GM12878 (cell line): Measurements from ENCODE around the gene DNAJC5. TPM values are rescaled to one million over a fixed set of nuclear protein-coding genes. Genes with fewer than 3 reads are reported as not detected.

Source experiments
- ATAC-seq: fragments of 200-7000 bp; cut with Tn5 transposase; 3 replicates; pipeline ENCODE4 v1.9.1; 2020; ENCODE audit warnings: mild to moderate bottlenecking, moderate library complexity
- BruUV-seq: library from RNA; stranded (reverse); fragments of 400-500 nt; replicated peaks from 2 replicates; lab custom pipeline; 2021; lab: Mats Ljungman, UMichigan
- CTCF ChIA-PET: fragments of 300-600 bp; sonication (Branson Sonifier 250); formaldehyde crosslinking; extraction: SDS; loops from one replicate; lab custom pipeline; 2021; ENCODE audit warnings: inconsistent platforms; lab: Yijun Ruan, JAX
- POLR2A ChIA-PET: fragments of 350-600 bp; formaldehyde crosslinking; extraction: SDS; loops from one replicate; lab custom pipeline; 2021; ENCODE audit warnings: inconsistent platforms; lab: Charles Lee
- RAD21 ChIA-PET: fragments of 300-600 bp; sonication (Branson Sonifier 250); formaldehyde crosslinking; loops from one replicate; lab custom pipeline; 2023; ENCODE audit warnings: antibody characterized with exemption; ENCODE audit not compliant: unreplicated experiment; lab: Charles Lee
- SMC1A ChIA-PET: fragments of 300-600 bp; sonication (Branson Sonifier 250); formaldehyde crosslinking; loops from one replicate; lab custom pipeline; 2023; ENCODE audit not compliant: unreplicated experiment, uncharacterized antibody; lab: Charles Lee
- DNase-seq: peaks from one replicate; pipeline ENCODE4 v3.0.0-alpha.2; 2011; ENCODE audit warnings: low read depth, low spot score
- FAIRE-seq: peaks from 3 replicates; lab custom pipeline; 2011; peaks lifted over from hg19 to GRCh38; lab: Jason Lieb, UNC
- H2AFZ ChIP-seq: 2 replicates; pipeline ENCODE4 v1.6.0; 2011; ENCODE audit warnings: low read depth, low read length, control low read depth; ENCODE audit not compliant: control insufficient read depth
- H3K27ac ChIP-seq: 2 replicates; pipeline ENCODE4 v1.5.1; 2011; ENCODE audit warnings: control low read depth; ENCODE audit not compliant: control insufficient read depth, insufficient read depth
- H3K27me3 ChIP-seq, 2 experiments: replicated peaks in 1 of 2; 2 replicates each; pipeline versions ENCODE4 v1.6.0 to v1.6.1; 2011; ENCODE audit warnings: low read length in 1 of 2; ENCODE audit not compliant: control insufficient read depth in 2 of 2, insufficient read depth in 2 of 2
- H3K36me3 ChIP-seq, 2 experiments: 2 replicates each; pipeline ENCODE4 v1.5.1; 2011; ENCODE audit warnings: low read length in 1 of 2; ENCODE audit not compliant: control insufficient read depth in 2 of 2, insufficient read depth in 2 of 2
- H3K4me1 ChIP-seq: 2 replicates; pipeline ENCODE4 v1.6.1; 2011; ENCODE audit warnings: mild to moderate bottlenecking, low read length, moderate library complexity, mixed read lengths; ENCODE audit not compliant: control insufficient read depth, insufficient read depth
- H3K4me2 ChIP-seq: 2 replicates; pipeline ENCODE4 v1.6.0; 2011; ENCODE audit warnings: control low read depth; ENCODE audit not compliant: control insufficient read depth, insufficient read depth
- H3K4me3 ChIP-seq: fragments of 200-600 bp; sonication (generic); 2 replicates; pipeline ENCODE4 v1.5.1; 2016
- H3K79me2 ChIP-seq: 2 replicates; pipeline ENCODE4 v1.6.0; 2011; ENCODE audit warnings: low read length; ENCODE audit not compliant: control insufficient read depth, insufficient read depth
- H3K9ac ChIP-seq: 2 replicates; pipeline ENCODE4 v1.8.0; 2011; ENCODE audit warnings: low read length, control low read depth, mixed read lengths; ENCODE audit not compliant: control insufficient read depth, insufficient read depth
- H3K9me3 ChIP-seq: replicated peaks from 3 replicates; pipeline ENCODE4 v1.5.1; 2011; ENCODE audit warnings: mild to moderate bottlenecking, low read length; ENCODE audit not compliant: control insufficient read depth, insufficient read depth
- H4K20me1 ChIP-seq: 2 replicates; pipeline ENCODE4 v1.6.0; 2011; ENCODE audit not compliant: control insufficient read depth, insufficient read depth
- BCL3 ChIP-seq: IDR thresholded peaks from 2 replicates; pipeline ENCODE4 v1.6.1; 2011; ENCODE audit warnings: borderline replicate concordance, low read depth, mild to moderate bottlenecking, moderate library complexity, low read length; ENCODE audit not compliant: insufficient read depth, poor library complexity, severe bottlenecking
- BCLAF1 ChIP-seq: fragments of 450-650 bp; IDR thresholded peaks from 2 replicates; pipeline ENCODE4 v1.6.1; 2017; ENCODE audit warnings: antibody characterized with exemption, mild to moderate bottlenecking, moderate library complexity
- DPF2 ChIP-seq: fragments of 450-650 bp; IDR thresholded peaks from 2 replicates; pipeline ENCODE4 v1.6.1; 2017; ENCODE audit warnings: mild to moderate bottlenecking
- E2F4 ChIP-seq: IDR thresholded peaks from 2 replicates; pipeline ENCODE4 v1.6.1; 2012; ENCODE audit warnings: low read depth, low read length, improper control_type of control experiment
- HCFC1 ChIP-seq: fragments of 150-350 bp; IDR thresholded peaks from 2 replicates; pipeline ENCODE4 v1.6.1; 2014; ENCODE audit warnings: low read length
- IRF3 ChIP-seq: fragments of 450-650 bp; IDR thresholded peaks from 2 replicates; pipeline ENCODE4 v1.6.1; 2014; ENCODE audit warnings: mild to moderate bottlenecking
- LARP7 ChIP-seq: fragments of 450-650 bp; IDR thresholded peaks from 2 replicates; pipeline ENCODE4 v1.6.1; 2017; ENCODE audit warnings: mild to moderate bottlenecking
- MEF2A ChIP-seq: IDR thresholded peaks from 2 replicates; pipeline ENCODE4 v1.6.1; 2011; ENCODE audit warnings: low read depth, mild to moderate bottlenecking, low read length, moderate library complexity; ENCODE audit not compliant: insufficient read depth
- NR2C1 ChIP-seq: fragments of 450-650 bp; IDR thresholded peaks from 2 replicates; pipeline ENCODE4 v1.6.1; 2017; ENCODE audit warnings: antibody characterized with exemption, mild to moderate bottlenecking, moderate library complexity
- SMARCA5 ChIP-seq: fragments of 450-650 bp; IDR thresholded peaks from 2 replicates; pipeline ENCODE4 v1.6.1; 2017; ENCODE audit warnings: mild to moderate bottlenecking
- STAT1 ChIP-seq: fragments of 450-650 bp; conservative IDR thresholded peaks from 2 replicates; pipeline ENCODE4 v1.6.1; 2014; ENCODE audit warnings: antibody characterized with exemption, mild to moderate bottlenecking
- STAT3 ChIP-seq: IDR thresholded peaks from 2 replicates; pipeline ENCODE4 v1.6.1; 2011; ENCODE audit warnings: low read depth, low read length, improper control_type of control experiment
- WGBS: methylation state at CpG from one replicate; pipeline ENCODE4 v1.1.6; 2016; ENCODE audit warnings: low lambda C conversion rate; ENCODE audit not compliant: insufficient replicate concordance, insufficient coverage; ENCODE audit errors: missing lambda C conversion rate; 5-methylcytosine and 5-hydroxymethylcytosine counted together
- in situ Hi-C: fragments of 300-500 bp; cut with MboI; formaldehyde crosslinking; loops from 9 replicates; pipeline ENCODE4 v1.14.3; 2018; ENCODE audit warnings: mixed read lengths
- intact Hi-C: fragments of 100-400 bp; cut with micrococcal nuclease; formaldehyde crosslinking; loops from one replicate; pipeline ENCODE4 v1.14.2; 2022; ENCODE audit not compliant: unreplicated experiment
- polyA plus RNA-seq, 11 experiments: library from polyadenylated mRNA; depleted of rRNA in 4 of 11; unstranded in 6 of 11; stranded (reverse) in 5 of 11; fragments of >200 nt; fragmentation: Nextera tagmentation in 4 of 11; fragmentation: Illumina TruSeq in 1 of 11; extraction: Ambion mirVana in 4 of 11; extraction: Trizol in 1 of 11; gene quantifications; 1 replicate in 1 of 11; 2 replicates in 10 of 11; pipeline versions ENCODE4 v1.2.1 to v1.2.3, GENCODE V29; 2011 to 2016; ENCODE audit warnings: inconsistent platforms in 2 of 11, missing spikeins in 2 of 11, low read depth in 1 of 11
- total RNA-seq, 4 experiments: library from RNA; depleted of rRNA in 3 of 4; stranded (reverse); fragments of >200 nt in 3 of 4; fragmentation: Illumina TruSeq in 1 of 4; extraction: Trizol in 1 of 4; gene quantifications; 2 replicates each; pipeline versions ENCODE4 v1.2.1 to v1.2.3, GENCODE V29; 2013 to 2021

Gene DNAJC5
- total and polyA plus RNA-seq, 10 of the 15 experiments (the other 5 are each of a cell fraction or from before 2014, with no cell fraction given), result 0.69 to 36.8 (median 17.0) TPM

- no peak for TF ChIP-seq E2F4
- TF ChIP-seq IRF3, result no peak
- TF ChIP-seq NR2C1, result no peak
- no peak for TF ChIP-seq SMARCA5
Observed at GRCh38 chr20:63945921-63946920, 51.3 kb downstream of the DNAJC5 start (continued).

GRCh38 chr20:63946986-63947637 lies 52.2 kb downstream of the DNAJC5 start:
- no peaks in the 10 kb centered on the region for H3K9me3 ChIP-seq
- H3K36me3 ChIP-seq, result peaks cover 14 to 27% of the 10 kb centered on the region in 2 experiments; a peak in 3 of 4 replicates
- H3K4me3 ChIP-seq, result no peak overlapping the region
- ChIA-PET RAD21 (no interaction called here), POLR2A (no interaction called here), SMC1A (interaction anchor here (0.6 kb wide), 1 partner anchor 15 kb away, joined by 3 read pairs; no protein-coding TSS in a partner anchor), CTCF (no interaction called here)
- H3K27ac ChIP-seq, result no peak overlapping the region
- H3K4me1 ChIP-seq, result peaks cover 28% of the 10 kb centered on the region
- no peak overlapping the region for H2AFZ ChIP-seq
- in situ Hi-C loops (no loop called here), intact Hi-C loops (no loop called here)
- no peak overlapping the region for H3K9ac ChIP-seq
- FAIRE-seq (no peak), ATAC-seq (no peak), DNase-seq (no peak)
- no peaks in the 10 kb centered on the region for H3K27me3 ChIP-seq
- peaks cover 4% of the 10 kb centered on the region; the same call in 1 of the 2 replicates for H4K20me1 ChIP-seq
- no TSS peak for BruUV-seq
- no peak overlapping the region for H3K4me2 ChIP-seq
- peaks cover 27% of the 10 kb centered on the region for H3K79me2 ChIP-seq
- 79% methylated on average over 15 of the region's 15 CpGs for WGBS
- TF ChIP-seq HCFC1, result no peak
- TF ChIP-seq BCLAF1, result no peak
- no peak for TF ChIP-seq STAT1
- TF ChIP-seq DPF2, result no peak
- no peak for TF ChIP-seq LARP7
- TF ChIP-seq BCL3, result no peak
- TF ChIP-seq MEF2A, result no peak
- no peak for TF ChIP-seq STAT3
